Choroid plexus epithelial cell (primary cell): ENCODE results near the gene PTPRT.

Experiments
- DNase-seq: peaks from one replicate; pipeline ENCODE4 v3.0.0-alpha.2; 2010; ENCODE audit warnings: low read depth
- H3K4me3 ChIP-seq: 2 replicates; pipeline ENCODE4 v1.5.1; 2011; ENCODE audit warnings: low read depth, mild to moderate bottlenecking, control low read depth, low read length, moderate library complexity
- TF ChIP-seq, protein P1 (sequence below): conservative IDR thresholded peaks from 2 replicates; pipeline ENCODE4 v1.5.1; 2011; ENCODE audit warnings: low read depth, mild to moderate bottlenecking, control low read depth, inconsistent platforms, low read length, moderate library complexity

The PTPRT gene

DNA sequence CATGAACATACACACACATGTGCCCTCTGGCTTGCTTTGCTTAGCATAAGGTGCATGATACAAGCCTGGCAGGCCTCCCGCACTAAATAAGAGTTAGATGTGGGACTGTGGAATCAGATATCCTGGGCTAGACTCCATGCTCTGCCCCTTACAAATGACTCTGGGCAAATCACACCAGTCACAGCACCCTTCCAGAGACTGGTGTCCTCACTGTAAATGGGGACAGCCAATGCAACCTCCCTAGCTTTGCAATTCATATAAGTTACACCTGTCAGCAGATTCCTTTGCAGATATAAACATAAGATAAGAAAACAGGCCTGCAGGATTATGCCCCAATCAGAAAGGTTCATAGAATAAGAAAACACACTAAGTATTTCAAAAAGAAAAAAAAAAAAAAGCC is 174.1 kb downstream of the PTPRT start:
- H3K4me3 ChIP-seq = no peak overlapping the region
- TF ChIP-seq, protein P1, sequence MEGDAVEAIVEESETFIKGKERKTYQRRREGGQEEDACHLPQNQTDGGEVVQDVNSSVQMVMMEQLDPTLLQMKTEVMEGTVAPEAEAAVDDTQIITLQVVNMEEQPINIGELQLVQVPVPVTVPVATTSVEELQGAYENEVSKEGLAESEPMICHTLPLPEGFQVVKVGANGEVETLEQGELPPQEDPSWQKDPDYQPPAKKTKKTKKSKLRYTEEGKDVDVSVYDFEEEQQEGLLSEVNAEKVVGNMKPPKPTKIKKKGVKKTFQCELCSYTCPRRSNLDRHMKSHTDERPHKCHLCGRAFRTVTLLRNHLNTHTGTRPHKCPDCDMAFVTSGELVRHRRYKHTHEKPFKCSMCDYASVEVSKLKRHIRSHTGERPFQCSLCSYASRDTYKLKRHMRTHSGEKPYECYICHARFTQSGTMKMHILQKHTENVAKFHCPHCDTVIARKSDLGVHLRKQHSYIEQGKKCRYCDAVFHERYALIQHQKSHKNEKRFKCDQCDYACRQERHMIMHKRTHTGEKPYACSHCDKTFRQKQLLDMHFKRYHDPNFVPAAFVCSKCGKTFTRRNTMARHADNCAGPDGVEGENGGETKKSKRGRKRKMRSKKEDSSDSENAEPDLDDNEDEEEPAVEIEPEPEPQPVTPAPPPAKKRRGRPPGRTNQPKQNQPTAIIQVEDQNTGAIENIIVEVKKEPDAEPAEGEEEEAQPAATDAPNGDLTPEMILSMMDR = no peak
- DNase-seq = no peak

DNA sequence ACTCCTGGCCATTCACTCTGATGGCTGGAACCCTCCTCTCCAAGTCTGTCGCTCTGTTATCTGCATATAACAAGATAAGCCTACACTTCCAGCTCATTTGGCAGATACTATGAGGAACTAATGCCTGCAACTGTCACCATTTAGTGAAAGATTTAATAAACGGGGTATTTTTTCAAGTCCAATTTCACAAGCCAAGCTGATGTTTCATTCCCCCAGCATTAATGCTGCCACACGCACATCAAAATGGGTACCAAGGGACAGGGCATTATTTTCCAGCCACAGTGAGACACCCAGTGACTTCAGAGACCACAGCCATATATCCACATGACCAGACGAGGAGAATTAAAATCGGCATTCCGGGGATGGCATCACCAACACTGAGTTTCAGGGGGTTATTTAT is 175.5 kb downstream of the PTPRT start:
- TF ChIP-seq, protein P1 = no peak
- no peak for DNase-seq
- no peak overlapping the region for H3K4me3 ChIP-seq

DNA sequence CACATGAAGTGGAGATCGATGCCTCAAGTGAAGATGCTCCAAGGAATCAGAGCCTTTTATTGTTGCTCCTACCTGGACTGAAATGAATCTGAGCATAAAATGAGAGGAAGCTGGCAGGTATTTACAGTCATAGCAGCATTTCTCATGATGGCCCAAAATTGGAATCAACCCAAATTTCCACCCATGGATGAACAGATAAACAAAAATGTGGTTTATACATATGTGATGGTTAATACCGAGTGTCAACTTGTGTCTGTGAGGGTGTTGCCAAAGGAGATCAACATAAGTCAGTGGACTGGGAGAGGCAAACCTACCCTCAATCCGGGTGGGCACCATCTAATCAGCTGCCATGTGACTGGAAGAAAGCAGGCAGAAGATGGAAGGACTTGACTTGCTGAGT is 178.2 kb downstream of the PTPRT start:
- H3K4me3 ChIP-seq = no peak overlapping the region
- TF ChIP-seq, protein P1 = no peak
- DNase-seq = no peak

DNA sequence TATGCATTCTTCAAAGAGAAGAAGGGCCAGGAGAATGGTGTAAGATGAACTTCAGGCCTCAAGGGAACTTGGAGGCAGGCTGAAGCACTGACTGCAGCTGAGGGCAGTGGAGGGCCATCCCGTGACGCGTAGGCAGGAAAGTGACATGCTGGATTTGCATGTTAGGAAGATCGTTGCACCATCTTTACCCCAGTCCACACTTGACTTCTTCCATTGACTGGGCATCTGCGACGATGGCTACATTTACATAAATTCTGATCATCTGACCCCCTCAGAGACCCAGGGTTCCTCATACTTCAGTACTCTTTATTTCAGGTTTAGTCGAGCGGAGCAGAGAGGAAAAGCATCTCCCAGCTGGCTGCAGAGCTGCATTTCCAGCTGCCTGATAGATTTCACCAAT is 180.2 kb downstream of the PTPRT start:
- TF ChIP-seq, protein P1 = no peak
- no peak overlapping the region for H3K4me3 ChIP-seq
- DNase-seq = no peak

DNA sequence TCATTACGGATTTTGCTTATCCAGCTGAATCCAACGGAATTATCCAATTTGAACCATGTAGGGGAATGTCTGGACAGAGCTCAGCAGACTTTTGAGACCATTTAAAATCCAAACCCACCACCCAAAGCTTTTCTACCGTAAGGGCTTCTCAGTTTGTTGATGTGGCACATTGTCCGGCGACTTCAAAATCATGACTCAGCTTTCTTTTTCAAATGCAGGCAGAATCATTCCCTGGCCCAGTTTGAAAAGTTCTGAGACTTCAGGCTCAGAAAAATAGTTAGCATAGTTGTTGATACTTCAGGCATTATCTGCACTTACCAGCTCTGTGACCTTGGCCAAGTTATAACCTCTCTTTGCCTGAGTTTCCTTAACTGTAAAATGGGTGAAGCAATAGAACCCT is 182.2 kb downstream of the PTPRT start:
- H3K4me3 ChIP-seq = no peak overlapping the region
- TF ChIP-seq, protein P1 = no peak
- DNase-seq = no peak

DNA sequence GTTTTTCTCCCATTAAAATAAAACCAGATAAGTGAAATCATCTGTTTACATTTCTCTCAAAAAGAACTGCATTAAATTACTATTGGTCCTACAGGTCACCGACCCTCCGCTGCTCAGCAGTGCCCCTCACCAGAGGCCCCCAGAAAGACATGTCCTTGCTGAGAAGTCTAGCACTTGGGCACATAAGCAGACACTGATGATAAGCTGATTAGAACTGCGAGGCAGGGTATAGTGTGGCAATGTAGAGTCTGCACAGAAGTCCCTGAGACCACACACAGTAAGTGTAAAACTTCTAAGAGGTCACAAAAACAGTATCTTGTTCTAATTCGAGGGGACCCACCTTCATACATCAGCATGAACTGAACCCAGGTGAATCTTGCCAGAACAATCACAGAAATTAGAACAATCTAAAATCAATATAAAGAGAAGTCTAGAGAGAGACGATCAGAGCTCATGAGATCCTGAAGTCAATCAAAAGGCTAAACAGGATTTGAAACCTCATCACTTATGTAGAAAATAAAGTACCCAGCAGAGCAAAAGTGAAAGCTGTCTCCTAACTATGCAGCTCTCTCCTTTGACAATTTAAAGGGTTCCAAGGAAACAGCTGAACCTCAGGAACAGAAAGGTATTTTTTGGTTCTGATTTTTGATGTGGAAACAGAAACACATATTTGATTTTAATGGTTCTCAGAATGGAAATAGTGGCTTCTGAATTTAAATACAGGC is 182.9 kb downstream of the PTPRT start:
- DNase-seq = no peak
- no peak overlapping the region for H3K4me3 ChIP-seq
- TF ChIP-seq, protein P1 = no peak

DNA sequence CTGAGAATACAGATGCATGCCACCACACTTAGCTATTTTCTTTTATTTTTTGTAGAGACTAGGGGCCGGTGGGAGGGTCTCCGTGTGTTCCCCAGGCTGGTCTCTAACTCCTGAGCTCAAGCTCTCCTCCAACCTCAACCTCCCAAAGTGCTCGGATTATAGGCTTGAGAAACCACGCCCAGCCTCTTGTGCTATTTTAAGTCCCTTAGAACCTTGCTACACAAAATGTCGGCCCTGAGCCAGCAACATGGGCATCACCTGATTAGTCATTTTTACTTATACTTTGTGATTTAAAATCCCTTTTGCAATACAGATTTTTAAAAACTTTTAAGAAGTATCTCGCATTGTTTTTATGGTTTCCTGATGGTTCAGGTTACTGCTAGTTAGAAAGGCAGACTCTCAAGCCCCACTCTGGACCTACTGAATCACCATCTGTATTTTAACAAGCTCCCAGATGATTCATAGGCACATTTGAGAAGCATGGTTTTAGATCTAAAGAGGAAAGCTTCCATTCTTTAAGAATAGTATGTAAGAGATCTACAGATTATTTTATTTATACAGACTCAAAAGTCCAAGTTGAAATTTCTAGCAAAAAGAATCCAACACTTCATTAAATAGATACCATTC is 186.3 kb downstream of the PTPRT start:
- no peak overlapping the region for H3K4me3 ChIP-seq
- DNase-seq = no peak
- TF ChIP-seq, protein P1 = no peak
